COLO668 (cell line): ENCODE data around the gene SLC17A9.

Experiments
- DNase-seq: peaks from one replicate; lab custom pipeline; 2025; ENCODE audit not compliant: unreplicated experiment; lab: John Stamatoyannopoulos, UW

The SLC17A9 gene

GRCh38 chr20:62937268-62938104 is 15.0 kb upstream of the SLC17A9 start:
- DNase-seq: peak; percentile 99

- DNase-seq: peak; percentile 78
These were observed 14.2 kb upstream of the SLC17A9 start, which contains the start of gene GID8 for GRCh38 chr20:62938105-62938888. GID8 (plus strand) TSS chr20:62938147; CDS start chr20:62941503, 3,356 bp downstream.

- DNase-seq: no peak
These were observed 11.6 kb upstream of the SLC17A9 start for GRCh38 chr20:62940875-62941274.

DNA sequence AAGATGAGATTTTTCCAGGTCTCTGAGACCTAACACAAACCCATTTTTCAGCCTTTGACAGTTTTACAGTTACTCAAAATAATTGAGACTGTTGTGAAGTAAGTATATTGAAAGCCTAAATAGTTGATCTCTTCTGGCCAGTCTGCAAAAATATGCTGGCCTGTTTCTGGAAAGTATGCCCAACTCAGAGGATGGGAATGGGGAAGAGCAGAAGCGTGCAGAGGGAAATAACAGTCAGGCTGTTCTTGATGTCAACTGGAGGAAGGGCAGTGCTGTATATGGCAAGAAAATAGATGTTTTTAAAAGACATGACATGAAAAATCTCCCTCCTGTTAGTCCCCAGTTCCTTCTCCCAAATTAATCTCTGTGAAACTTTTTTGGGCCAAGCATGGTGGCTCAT is 10.7 kb upstream of the SLC17A9 start:
- DNase-seq: no peak

GRCh38 chr20:62942456-62942855 is 10.1 kb upstream of the SLC17A9 start:
- DNase-seq: no peak

DNA sequence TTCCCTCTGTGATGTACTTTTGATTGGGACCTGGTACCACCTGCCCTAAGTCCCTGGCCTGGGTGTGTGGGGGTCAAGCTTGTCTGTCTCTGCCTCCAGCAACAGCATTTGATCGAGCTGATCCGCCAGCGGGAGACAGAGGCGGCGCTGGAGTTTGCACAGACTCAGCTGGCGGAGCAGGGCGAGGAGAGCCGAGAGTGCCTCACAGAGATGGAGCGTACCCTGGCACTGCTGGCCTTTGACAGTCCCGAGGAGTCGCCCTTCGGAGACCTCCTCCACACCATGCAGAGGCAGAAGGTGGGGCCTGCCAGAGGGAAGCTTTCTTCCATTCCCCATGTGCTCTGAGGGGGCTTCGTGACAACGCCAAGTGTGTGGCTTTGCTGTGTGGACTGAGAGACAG is 9.1 kb upstream of the SLC17A9 start:
- DNase-seq: no peak

DNA sequence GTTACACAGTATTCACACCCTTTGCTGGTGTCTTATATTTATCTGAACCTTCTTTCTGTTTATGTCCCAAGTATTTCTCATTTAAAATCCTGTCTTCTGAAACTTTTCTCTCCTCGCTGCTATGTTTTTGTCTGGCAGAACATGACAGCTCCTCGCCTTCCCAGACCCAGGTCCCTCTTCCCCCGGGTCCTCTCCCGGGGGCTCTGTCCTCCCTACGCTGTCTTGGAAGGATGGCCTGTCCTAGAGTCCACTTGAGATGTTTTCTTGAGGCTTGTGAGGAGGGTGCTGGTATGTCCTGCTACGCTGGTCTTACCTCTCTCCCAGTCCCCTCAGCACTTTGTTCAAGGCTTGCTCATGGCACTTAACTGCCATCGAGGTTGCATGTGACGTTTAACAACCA is 8.3 kb upstream of the SLC17A9 start:
- no peak for DNase-seq

DNA sequence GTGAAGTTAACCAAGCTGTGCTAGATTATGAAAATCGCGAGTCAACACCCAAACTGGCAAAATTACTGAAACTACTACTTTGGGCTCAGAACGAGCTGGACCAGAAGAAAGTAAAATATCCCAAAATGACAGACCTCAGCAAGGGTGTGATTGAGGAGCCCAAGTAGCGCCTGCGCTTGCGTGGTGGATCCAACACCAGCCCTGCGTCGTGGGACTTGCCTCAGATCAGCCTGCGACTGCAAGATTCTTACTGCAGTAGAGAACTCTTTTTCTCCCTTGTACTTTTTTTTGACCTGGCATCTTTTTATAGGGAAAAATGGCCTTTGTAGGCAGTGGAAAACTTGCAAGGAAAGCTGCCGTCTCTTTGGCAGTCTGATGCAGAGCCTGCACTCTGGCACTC is 7.8 kb upstream of the SLC17A9 start:
- no peak for DNase-seq

GRCh38 chr20:62945771-62946339 is 6.7 kb upstream of the SLC17A9 start:
- DNase-seq: no peak

- no peak for DNase-seq
These were observed 5.6 kb upstream of the SLC17A9 start for GRCh38 chr20:62946918-62947317.

DNA sequence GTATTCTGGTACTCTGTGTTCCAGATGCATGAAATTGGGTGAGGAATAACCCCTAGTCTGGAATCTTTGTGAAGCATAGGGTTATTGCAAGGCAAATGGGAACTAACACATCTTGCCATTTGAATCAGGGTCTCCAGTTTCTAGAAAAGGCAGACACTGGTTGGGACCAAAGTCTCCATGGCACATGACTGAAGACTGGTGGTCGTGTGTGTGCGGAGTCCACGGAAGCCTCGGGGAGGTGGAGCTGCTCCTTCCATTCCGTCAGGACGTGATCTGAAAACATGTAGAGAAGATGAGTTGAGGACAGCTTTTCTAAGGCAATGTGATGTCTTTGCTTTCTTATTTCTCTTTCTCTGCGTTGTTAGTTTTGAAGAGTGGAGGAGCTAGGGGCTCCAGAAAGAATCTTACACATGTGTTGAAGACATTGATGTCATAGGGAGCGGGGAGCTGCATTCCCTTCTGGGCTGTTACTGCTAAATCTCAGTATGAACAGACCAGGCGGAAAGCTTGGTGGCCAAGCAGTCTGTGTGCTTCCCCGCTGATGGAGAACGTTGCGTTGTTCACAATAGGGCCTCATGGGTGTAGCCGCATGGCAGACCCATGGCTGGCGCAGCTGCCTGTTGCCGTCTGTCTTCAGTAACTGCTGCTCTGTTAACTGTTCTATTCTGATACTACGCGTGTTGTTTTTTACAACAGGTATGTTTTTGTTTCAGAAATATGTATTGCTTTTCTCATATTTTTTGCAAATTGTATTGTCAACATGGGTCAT is 4.8 kb upstream of the SLC17A9 start:
- DNase-seq: no peak

DNA sequence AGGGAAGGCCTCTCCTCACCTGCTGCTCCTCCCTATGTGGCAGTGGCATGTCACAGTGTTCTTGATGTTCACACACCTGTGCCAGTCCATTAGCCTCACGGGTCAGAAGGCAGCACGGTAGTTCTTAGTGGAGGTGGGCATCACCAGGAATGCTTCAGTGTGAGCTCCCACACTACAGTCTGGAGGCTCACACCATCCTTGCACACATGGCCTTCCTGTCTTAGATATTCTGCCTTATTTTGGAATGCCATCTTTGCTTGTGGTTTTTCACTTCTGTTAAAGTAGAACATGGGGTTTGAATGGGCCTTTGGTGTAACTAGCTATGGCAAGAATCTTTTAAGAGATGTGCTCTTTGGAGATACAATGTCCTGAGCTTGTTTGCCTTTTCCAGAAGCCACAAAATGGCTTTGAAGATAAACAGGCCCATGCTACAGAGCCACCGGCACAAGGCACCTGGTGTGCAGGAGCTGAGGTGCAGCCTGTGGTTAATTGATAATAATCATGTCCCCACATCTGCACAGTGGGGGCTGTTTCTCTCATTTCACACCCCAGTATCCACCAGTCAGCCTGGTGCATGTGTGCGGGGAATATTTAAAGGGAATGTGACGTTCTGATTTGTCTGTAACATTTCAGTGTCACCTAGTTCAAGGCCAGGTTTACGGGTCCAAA is 3.2 kb upstream of the SLC17A9 start:
- no peak for DNase-seq

DNA sequence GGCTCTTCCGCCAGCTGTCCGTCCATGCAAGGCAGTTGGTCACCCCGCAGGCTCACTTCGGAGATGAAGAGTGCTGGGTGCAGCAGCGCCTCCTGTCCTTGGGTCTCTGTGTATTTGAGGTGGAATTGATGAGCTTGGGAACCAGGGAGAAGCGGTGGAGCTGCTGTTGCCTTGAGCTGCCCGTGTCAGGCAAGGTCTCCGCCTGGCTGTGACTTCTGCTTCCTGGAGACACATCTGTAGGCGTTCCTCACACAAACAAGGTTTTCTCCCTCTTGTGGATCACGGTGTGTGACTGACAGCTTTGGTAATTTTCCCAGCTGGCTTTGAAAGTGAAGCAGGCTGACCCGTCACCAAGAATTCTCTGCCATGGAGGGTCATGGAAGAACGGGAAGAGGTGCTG is 2.5 kb upstream of the SLC17A9 start:
- DNase-seq: no peak

- no peak for DNase-seq
These were observed 1.8 kb upstream of the SLC17A9 start for GRCh38 chr20:62950741-62951140.

- DNase-seq: no peak
These were observed 1.2 kb upstream of the SLC17A9 start for GRCh38 chr20:62951143-62951895.

DNA sequence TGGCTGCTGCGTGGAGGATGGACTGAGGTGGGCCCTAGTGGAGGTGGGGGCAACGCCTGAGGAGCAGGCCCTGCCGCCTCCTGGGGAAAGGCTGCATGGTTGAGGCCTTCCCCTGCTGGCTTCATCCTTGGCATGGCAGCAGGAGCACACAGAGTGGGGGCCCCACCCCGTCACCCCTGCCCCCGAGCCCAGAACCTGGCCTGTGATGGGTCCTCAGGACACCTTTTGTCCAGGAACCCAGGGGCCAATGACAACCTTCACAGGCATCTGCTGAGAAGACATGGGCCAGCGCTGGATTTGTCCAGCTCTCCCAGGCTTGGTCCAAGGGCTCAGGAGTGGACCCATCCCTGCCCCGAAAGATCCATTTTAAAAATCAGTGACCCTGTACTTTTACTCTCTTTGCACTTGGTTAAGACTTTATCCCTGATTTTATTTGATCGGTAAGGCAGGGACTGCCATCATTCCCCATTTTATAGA is 575 bp upstream of the SLC17A9 start:
- no peak for DNase-seq

DNA sequence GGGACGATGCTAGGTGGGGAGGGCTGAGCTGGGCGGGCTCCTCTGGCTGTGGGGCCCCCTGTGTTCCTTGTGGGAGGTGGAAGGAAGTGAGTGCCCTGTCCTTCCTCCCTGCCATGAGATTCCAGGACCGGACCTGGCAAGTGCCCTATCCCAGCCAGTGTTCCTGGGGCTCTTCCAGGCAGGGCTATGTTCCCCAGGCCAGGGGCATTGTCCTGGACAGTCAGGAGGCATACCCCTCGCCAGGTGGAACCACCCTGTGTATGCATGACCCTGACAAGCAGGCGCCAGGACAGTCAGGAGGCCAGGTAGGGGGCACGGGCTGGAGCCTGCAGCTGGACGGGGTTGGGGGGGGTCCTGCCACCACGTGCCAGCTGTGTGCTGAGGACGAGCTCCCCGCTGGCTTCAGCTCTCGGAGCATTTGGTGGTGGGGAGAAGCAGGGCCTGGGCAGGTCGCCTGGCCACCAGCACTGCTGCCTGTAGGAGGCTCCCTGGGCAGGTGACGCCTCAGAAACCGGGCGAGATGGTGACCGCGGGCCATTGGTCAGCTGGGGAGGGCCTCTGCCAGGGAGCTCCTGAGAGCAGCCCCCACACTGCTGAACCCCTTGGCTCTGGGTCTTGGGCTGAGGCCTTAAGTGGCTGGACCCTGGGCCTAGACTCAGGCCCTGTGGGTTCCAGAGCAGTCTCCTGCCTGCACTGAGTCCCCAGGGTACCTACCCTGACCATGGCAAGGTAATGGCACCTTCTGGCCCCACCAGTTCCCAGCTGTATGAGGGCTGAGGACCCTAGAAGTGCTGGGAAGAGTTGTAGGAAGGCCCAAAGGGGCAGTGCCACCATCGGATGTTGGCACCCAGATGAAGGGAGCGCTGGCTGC is 694 bp downstream of the SLC17A9 start:
- no peak for DNase-seq

- peak; percentile 79 for DNase-seq
These were observed 1.6 kb downstream of the SLC17A9 start for GRCh38 chr20:62953839-62954703.
